ENCODE data around the gene RCVRN. TPM values are rescaled to one million over a fixed set of nuclear protein-coding genes. Genes with fewer than 3 reads are reported as not detected.

The RCVRN gene
- total and polyA plus RNA-seq, 9 of the 15 experiments (the other 6 are each of a cell fraction or from before 2014, with no cell fraction given): not detected

DNA sequence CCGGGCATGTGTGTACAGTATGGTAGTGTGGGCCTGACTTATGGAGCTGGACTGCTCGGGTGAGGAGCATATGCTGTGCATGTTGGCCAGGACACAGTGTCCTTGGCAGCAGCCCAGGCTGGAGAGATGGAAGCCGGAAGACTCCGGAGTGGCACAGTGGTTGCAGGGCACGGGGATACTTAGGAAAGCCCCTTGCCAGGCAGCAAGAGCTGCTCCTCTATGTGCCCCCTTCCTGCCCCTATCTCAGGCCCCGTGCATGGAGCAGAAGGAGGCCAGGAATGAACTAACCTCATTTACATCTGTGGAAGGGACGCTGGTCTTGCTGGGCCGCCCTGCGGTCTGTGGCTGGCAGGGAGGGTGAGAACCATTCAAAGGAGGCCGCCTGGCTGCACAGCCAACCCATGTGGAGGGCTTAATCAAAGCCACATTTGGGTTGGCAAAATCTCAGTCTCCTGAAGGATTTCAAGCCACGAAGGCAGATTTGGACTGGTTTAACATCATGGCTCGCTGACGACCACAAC, 32.2 kb upstream of the RCVRN start:
- POLR2A ChIA-PET: no interaction called here
- no peak overlapping the region for H3K27ac ChIP-seq (ENCODE audit: extremely low read depth, low read depth, low read length)
- intact Hi-C loops (cut with micrococcal nuclease) (no loop called here), in situ Hi-C loops (cut with MboI) (no loop called here)
- WGBS (ENCODE audit: insufficient coverage, low coverage, missing lambda C conversion rate): 1% methylated on average over 10 of the region's 13 CpGs
- H3K9me3 ChIP-seq (replicated peaks; ENCODE audit: control insufficient read depth, insufficient read depth, low read depth, low read length): no peaks in the 10 kb centered on the region
- ATAC-seq (no peak), DNase-seq (ENCODE audit: extremely low read depth in 1 of 4, low spot score in 3 of 4) (no peak), FAIRE-seq (no peak)
- H2AFZ ChIP-seq (ENCODE audit: low read depth, low read length): no peak overlapping the region
- no peak for TF ChIP-seq RUNX1 (IDR thresholded peaks at IDR 0.05; ENCODE audit: low read depth)
- no peak for TF ChIP-seq RAD21 (CRISPR knock-in tag; conservative IDR thresholded peaks at IDR 0.05 in 1 of 2, IDR thresholded peaks at IDR 0.05 in 1 of 2)
- TF ChIP-seq CBX1 (IDR thresholded peaks at IDR 0.05; ENCODE audit: low read depth): no peak
- TF ChIP-seq MCM5 (IDR thresholded peaks at IDR 0.05; ENCODE audit: low read depth): no peak
- TF ChIP-seq, protein P1, sequence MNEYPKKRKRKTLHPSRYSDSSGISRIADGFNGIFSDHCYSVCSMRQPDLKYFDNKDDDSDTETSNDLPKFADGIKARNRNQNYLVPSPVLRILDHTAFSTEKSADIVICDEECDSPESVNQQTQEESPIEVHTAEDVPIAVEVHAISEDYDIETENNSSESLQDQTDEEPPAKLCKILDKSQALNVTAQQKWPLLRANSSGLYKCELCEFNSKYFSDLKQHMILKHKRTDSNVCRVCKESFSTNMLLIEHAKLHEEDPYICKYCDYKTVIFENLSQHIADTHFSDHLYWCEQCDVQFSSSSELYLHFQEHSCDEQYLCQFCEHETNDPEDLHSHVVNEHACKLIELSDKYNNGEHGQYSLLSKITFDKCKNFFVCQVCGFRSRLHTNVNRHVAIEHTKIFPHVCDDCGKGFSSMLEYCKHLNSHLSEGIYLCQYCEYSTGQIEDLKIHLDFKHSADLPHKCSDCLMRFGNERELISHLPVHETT (CRISPR knock-in tag; conservative IDR thresholded peaks at IDR 0.05 in 1 of 2, IDR thresholded peaks at IDR 0.05 in 1 of 2): no peak
- no peak for TF ChIP-seq PHF20 (IDR thresholded peaks at IDR 0.05; ENCODE audit: partially characterized antibody)
- TF ChIP-seq HLTF (IDR thresholded peaks at IDR 0.05): no peak
- TF ChIP-seq, protein P2, sequence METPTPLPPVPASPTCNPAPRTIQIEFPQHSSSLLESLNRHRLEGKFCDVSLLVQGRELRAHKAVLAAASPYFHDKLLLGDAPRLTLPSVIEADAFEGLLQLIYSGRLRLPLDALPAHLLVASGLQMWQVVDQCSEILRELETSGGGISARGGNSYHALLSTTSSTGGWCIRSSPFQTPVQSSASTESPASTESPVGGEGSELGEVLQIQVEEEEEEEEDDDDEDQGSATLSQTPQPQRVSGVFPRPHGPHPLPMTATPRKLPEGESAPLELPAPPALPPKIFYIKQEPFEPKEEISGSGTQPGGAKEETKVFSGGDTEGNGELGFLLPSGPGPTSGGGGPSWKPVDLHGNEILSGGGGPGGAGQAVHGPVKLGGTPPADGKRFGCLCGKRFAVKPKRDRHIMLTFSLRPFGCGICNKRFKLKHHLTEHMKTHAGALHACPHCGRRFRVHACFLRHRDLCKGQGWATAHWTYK (CRISPR knock-in tag; IDR thresholded peaks at IDR 0.05): no peak
- no peak for TF ChIP-seq TEAD1 (CRISPR knock-in tag; IDR thresholded peaks at IDR 0.05)
- no peak for TF ChIP-seq POLR2AphosphoS2 (IDR thresholded peaks at IDR 0.05; ENCODE audit: low read length)
- H3K4me1 ChIP-seq (replicated peaks in 1 of 2; ENCODE audit: control insufficient read depth in 2 of 2, insufficient read depth in 2 of 2, low read length in 2 of 2): no peaks in the 10 kb centered on the region
- no peak overlapping the region for H3K9ac ChIP-seq (ENCODE audit: insufficient read depth in 1 of 2, low read depth in 2 of 2, low read length in 2 of 2)
- H3K4me2 ChIP-seq (ENCODE audit: insufficient read depth, low read length): no peak overlapping the region
- BruUV-seq (replicated peaks): no TSS peak
- no peak overlapping the region for H3K4me3 ChIP-seq
- H3K36me3 ChIP-seq (ENCODE audit: control insufficient read depth, insufficient read depth, low read length): no peaks in the 10 kb centered on the region
- CTCF ChIA-PET (ENCODE audit: low intra/inter-chr PET ratio): no interaction called here
- no peaks in the 10 kb centered on the region for H3K9me1 ChIP-seq (ENCODE audit: control insufficient read depth, insufficient read depth, low read length)
- no peaks in the 10 kb centered on the region for H3K79me2 ChIP-seq (ENCODE audit: control insufficient read depth, insufficient read depth, low read length)
- H3K27me3 ChIP-seq (ENCODE audit: control insufficient read depth in 2 of 2, insufficient read depth in 2 of 2, low read length in 2 of 2): peaks cover 0 to 4% of the 10 kb centered on the region in 2 experiments; a peak in 1 of 5 replicates
- H4K20me1 ChIP-seq (replicated peaks; ENCODE audit: control insufficient read depth, insufficient read depth, low read length): no peaks in the 10 kb centered on the region

All from K562 (cell line).